ENCODE data around the gene DCST2.

DNA sequence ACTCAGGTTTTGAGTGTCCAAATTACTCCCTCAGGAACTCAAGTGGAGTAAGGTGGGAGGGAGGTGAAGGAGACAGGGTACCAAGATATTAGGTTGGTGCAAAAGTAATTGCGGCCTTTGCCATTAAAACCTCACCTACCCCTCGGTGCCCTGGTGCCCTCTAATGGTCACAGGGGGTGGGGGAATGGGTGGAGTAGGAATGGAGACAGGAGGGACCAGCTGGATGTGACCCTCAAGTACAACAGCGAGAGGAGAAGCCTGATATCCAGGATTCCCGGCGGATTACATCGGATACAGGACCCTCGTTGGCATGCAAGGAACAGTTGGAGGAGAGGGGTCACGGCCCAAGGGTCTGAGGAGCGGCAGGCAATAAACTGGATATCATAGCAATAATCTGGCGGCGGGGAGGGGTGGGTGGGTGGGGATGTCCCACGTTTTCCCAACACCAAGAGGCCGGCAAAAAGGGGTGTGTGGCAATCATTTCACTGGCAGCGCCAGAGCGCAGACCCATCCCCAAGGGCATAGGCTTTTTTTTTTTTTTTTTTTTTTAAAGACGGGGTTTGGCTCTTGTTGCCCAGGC, 35.3 kb downstream of the DCST2 start:
- TF ChIP-seq, protein P1, sequence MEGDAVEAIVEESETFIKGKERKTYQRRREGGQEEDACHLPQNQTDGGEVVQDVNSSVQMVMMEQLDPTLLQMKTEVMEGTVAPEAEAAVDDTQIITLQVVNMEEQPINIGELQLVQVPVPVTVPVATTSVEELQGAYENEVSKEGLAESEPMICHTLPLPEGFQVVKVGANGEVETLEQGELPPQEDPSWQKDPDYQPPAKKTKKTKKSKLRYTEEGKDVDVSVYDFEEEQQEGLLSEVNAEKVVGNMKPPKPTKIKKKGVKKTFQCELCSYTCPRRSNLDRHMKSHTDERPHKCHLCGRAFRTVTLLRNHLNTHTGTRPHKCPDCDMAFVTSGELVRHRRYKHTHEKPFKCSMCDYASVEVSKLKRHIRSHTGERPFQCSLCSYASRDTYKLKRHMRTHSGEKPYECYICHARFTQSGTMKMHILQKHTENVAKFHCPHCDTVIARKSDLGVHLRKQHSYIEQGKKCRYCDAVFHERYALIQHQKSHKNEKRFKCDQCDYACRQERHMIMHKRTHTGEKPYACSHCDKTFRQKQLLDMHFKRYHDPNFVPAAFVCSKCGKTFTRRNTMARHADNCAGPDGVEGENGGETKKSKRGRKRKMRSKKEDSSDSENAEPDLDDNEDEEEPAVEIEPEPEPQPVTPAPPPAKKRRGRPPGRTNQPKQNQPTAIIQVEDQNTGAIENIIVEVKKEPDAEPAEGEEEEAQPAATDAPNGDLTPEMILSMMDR (conservative IDR thresholded peaks at IDR 0.05; ENCODE audit: low read depth, low read length), result peak; percentile 50
- no peak for TF ChIP-seq EZH2 (IDR thresholded peaks at IDR 0.05; ENCODE audit: low read length, unreplicated experiment)
- no peak for TF ChIP-seq EZH2phosphoT487 (IDR thresholded peaks at IDR 0.05; ENCODE audit: borderline replicate concordance, low read length)

Measured in PC-3 (cell line).